Right lobe of liver (tissue), 4 donors: Measurements from ENCODE around the gene ATP2B1.

Experiments used
- POLR2A ChIP-seq: fragments of 450-650 bp; IDR thresholded peaks from one replicate; pipeline ENCODE4 v1.6.1; 2017; ENCODE audit warnings: antibody characterized with exemption, mild to moderate bottlenecking
- TF ChIP-seq, protein P1 (sequence below), 4 donors: fragments of 200-600 bp in 3 of 4; fragments of 450-650 bp in 1 of 4; IDR thresholded peaks; one replicate each; pipeline versions ENCODE4 v1.5.1 to v1.8.0; 2016 to 2022; ENCODE audit warnings: antibody characterized with exemption in 4 of 4, mild to moderate bottlenecking in 2 of 4
- donor health status: DM: no; HTN: no; CAD: no.
- donor health status: DM: no; HTN: no; CAD: no.
- donor health status: DM: no; HTN: yes; CAD: no.

DNA sequence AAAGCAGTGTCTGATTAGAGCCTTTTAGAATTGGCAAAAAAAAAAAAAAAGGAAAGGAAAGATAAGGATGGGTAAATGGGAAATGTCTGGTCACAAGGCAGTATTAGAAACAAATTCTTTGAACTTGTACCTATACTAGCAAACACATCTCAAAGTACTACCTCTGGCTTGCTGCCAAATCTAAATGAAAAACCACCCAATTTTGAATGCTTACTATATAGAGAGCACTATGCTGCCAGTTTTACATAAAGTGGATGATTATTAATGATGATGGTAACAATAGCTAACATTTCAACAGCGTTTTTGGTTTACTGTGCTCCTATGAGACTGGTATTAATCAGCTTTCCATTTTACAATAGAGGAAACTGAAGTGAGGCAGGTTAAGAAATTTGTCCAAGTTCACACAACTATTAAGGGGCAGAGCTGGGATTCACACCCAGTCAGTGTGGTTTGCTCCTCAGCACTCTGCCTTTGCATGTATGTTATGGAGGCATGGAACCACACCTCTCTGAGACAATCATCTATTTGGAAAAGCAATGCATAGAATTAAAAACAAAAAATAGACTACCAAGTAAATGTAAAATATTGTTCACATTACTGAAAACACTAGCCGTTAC lies 34.2 kb downstream of the ATP2B1 start:
- TF ChIP-seq, protein P1, sequence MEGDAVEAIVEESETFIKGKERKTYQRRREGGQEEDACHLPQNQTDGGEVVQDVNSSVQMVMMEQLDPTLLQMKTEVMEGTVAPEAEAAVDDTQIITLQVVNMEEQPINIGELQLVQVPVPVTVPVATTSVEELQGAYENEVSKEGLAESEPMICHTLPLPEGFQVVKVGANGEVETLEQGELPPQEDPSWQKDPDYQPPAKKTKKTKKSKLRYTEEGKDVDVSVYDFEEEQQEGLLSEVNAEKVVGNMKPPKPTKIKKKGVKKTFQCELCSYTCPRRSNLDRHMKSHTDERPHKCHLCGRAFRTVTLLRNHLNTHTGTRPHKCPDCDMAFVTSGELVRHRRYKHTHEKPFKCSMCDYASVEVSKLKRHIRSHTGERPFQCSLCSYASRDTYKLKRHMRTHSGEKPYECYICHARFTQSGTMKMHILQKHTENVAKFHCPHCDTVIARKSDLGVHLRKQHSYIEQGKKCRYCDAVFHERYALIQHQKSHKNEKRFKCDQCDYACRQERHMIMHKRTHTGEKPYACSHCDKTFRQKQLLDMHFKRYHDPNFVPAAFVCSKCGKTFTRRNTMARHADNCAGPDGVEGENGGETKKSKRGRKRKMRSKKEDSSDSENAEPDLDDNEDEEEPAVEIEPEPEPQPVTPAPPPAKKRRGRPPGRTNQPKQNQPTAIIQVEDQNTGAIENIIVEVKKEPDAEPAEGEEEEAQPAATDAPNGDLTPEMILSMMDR (IDR thresholded peaks at IDR 0.05): no peak
- TF ChIP-seq POLR2A: no peak
